DMS 273 (cell line): Measurements from ENCODE around the gene COL25A1.

Source experiments
- DNase-seq: peaks from one replicate; lab custom pipeline; 2025; ENCODE audit not compliant: unreplicated experiment; lab: John Stamatoyannopoulos, UW

COL25A1 gene

DNA sequence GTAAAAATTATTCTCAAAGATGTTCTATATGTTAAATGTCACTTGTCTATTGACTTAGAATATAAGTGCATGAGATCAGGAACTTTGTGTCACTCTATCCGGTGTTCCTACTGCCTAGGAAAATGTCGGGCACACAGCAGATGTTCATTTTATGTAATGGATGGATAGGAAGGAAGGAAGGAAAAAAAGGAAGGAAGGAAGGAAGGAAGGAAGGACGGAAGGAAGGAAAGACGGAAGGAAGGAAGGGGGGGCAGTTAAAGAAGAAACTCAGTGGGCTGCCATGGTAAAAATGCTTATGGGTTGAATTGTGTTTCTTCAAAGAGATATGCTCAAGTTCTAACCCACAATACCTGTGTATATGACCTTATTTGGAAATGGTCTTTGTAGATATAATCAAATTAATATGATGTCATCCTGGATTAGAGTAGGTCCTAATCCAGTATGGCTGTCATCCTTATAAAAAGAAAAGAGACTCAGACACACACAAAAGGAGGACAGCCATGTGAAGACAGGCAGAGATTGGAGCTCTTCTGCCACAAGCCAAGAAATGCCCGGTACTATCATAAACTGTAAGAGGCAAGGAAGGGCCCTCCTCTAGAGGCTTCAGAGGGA lies 86.3 kb downstream of the COL25A1 start:
- no peak for DNase-seq

DNA sequence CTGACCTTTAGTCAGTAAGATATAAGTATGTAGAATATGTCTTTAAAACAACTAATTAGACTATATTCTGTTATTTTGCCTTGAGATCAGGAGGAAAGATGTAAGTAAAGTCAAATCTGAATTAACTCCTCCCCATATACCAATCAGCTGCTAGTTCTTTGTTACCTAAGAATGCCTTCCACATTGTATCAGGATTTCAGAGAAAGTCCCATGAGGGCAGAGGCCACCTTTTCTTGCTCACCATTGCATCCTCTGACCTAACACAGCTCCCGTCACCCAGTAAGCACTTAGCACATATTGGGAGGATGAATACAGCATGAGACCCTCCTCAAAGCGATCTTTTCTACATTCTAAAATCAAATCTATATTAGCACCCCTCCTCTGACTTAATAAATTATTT lies 87.0 kb downstream of the COL25A1 start:
- no peak for DNase-seq

DNA sequence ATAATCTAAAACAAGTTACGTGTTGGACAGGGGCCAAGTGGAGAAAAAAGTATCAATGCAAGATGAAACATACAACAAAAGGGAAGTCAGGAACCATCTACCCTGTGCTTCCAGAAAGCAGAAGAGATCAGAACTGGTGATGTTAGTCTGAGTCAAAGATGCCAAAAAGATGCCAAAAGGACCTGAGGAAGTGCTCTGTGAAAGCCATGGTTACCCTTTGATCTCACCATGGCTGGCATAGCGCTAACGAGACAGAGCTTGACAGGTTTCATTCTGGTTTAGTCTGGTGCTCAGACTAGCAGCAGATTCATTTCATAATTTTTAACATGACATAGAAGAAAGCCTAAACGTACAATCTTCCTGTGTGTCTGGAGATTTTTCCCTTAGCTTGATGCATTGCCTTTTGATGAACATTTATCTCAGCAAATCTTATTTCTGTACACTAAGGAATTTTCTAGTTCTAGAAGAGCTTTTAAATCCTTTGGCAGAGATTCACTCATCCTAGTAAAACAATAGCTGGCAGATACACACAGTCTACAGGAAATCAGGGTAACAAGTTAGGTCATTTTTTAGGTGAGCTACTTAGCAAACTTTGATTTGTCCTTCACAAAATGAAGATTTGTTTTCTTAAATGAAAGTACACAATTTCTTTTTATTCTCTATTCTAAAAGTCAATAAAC lies 87.7 kb downstream of the COL25A1 start:
- no peak for DNase-seq

DNA sequence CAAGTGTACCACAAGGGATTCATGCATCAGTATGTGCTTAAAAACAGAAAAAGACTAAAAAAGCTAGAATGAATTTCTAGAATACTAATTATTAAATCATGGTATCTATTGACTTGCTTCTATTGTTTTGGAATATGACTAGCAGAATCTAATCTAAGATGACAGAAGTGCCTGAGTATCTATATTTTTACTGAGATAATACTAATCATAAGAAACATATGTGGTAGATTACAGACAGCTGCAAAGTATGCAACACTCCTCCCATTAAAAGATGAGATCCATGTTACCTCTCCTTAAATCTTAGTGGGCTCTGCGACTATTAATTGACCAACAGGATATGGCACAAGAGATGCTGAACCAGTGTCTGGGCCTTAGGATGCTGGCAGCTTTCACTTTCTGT lies 89.4 kb downstream of the COL25A1 start:
- DNase-seq, result no peak

DNA sequence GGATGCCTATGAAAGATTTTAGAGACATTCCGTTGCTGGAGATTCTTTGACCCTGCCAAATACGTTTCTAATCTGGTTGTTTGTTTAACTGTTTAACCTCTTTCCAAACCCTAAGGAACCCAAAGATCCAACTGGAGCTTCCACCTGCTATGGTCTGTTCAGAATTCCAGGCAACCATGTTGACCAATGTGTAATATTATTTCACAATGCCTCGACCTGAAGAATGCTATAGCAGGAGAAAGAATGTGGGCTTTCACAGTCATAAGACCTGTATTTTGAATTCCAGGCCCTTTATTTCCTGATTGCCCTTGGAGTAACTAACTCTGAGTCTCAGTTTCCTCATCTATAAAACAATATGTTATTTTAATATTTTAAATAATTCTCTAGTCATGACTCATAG lies 90.8 kb downstream of the COL25A1 start:
- no peak for DNase-seq

DNA sequence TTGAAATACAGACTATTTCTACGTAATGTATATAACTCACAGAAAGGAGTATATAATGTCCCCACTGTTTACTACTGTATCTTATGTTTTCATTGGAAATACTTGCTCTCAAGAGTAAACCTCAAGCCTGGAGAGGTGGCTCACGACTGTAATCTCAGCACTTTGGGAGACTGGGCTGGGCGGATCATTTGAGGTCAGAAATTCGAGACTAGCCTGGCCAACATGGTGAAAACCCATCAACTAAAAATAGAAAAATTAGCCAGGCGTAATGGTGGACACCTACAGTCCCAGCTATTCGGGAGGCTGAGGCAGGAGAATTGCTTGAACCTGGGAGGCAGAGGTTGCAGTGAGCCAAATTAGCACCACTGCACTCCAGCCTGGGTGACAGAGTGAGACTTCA lies 92.8 kb downstream of the COL25A1 start:
- DNase-seq, result no peak

DNA sequence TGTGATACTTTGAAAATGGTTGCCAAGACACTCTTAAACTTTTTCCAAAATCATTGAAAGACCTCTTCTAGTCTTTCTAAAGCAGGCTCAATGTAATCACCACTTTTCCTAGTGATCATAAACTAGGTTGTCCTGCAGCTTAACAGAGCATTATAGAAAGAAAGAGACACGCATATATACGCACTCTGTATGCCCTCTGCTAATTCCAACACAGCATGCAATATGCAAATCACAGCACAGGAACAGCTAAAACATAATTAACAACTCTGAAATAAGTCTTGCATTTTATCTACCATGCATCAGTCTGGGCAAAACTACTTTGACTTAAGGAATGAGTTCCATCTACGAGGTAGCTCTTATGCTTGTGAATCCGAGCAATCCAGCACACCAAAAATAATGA lies 94.6 kb downstream of the COL25A1 start:
- DNase-seq, result no peak

DNA sequence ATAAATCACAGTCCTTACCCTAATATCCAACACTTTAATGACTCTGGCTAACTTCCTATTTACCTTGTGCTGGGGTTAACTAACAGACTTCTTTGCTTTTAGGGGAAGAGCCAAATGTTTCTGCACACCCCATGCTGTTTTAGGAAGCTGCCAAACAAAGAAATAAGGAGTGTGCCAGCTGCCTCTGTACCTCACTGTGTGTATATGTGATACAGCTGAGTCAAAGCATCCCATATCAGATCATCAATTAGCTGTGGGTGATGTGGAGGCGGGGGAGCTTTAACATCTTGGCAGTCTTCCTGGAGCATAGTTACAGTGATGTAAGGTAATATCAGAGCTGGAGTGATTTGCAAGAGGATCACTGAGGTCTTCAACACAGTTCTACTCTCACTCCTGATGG lies 95.4 kb downstream of the COL25A1 start:
- peak; percentile 75 for DNase-seq

DNA sequence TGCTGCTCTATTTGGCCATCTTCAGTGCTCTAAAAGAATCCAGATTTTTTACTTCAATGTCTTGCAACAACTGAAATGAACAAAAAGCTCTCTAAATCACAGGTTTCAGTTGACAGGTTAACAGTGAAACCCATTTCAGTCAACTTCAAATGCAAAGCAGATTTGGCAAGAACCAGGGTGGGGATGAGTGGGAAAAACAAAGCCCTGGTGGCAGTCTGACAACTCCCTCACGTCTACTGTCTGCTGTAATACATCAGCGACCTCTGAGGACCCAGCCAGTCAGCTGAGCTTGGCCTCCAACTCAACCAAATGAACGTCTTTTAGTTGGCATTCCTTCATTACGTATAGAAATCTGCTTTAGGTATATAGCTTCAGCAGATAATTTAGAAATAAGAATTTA lies 95.8 kb downstream of the COL25A1 start:
- peak; percentile 19 for DNase-seq

DNA sequence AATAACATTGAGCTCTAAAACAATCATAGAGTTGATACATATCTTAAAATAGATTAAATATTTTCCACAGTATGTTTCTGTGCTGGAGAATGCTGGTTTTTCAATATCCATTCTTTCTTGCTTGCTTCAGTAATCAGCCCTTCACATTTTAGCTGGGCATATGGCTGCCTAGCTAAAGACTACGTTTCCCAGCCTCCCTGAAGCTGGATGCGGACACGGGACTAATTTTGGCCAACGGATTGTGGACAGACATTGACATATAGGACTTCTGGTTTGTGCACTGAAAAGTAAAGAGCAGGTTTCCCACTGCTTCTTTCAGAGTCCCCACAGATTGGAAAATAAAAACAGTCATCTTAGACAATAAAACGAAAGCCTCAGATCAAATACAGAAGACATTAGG lies 97.3 kb downstream of the COL25A1 start:
- peak; percentile 0 for DNase-seq

DNA sequence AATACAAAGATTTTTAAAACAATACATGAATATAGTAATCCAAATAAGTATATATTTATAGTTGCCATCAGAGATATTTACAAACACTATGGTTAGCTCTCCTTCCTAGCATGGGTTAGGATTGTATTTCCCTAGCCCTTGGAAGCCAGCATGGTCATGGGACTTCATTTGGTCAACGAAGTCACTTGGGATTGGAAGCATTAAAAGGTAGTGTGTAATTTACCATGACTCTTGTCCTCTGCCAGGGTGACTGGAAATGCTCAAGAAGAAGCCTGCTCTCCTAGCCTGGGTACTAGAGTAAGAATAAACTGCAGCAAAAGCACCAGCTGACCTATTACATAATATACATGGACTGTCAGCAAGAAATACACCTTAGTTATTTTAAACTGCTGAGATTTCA lies 102.9 kb downstream of the COL25A1 start:
- no peak for DNase-seq

DNA sequence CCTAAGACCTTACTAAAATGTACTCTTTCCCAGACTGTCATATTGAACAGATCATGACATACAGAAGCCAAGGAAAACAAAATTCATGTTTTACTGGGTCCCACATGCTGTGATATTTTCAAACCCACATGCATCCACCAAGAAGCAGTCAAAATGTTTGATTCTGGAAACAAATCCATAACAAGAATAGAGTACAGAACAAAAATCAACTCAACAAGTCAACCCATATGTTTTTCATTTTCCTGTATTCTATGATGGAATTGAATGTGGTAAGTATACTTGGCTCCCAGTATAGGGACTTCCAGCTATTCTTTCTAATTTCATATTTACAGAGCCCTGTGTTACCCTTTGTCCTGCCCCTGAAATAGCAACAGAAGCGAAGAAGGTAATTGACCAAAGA lies 106.8 kb downstream of the COL25A1 start:
- DNase-seq, result no peak

DNA sequence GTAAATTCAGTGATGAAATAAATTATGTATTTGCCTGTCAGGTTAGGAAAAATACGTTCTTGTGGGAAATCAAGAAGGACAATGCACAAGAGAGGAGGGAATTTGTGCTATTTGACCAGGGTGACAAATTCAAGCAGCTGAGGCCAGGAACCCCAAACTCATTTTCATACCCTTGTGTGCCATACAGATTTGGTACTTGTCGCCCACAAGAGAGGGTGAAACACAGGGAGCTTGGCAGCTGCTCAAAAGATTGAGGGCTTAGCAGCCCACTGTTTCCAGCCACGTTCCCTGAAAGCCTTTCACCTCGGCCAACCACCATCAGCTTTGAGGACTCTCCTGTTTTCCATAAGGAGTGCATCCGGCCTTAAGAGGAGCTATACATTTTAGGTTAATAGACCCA lies 111.2 kb downstream of the COL25A1 start:
- no peak for DNase-seq

DNA sequence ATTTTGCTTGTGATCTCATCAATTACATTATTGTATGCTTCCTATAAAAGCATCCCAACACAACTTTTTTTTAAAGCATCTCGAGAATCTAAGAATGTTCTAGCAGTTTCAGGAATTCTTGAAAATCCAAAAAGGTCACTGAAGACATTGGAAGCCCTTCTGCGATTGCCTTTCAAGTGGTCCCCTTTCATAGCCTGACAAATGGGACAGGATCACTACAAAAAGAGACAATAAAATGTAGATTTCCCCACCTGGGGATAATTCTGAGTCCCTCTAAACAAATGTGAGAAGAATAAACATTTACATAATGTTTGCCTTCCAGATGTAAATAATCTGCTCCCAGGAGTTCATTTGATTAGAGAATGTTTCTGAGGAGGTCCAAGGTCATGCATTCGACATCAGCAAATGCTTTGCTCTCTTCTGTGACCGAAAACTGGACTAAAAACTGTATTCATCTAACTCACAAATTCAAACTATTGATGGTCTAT lies 116.0 kb downstream of the COL25A1 start:
- DNase-seq, result no peak

DNA sequence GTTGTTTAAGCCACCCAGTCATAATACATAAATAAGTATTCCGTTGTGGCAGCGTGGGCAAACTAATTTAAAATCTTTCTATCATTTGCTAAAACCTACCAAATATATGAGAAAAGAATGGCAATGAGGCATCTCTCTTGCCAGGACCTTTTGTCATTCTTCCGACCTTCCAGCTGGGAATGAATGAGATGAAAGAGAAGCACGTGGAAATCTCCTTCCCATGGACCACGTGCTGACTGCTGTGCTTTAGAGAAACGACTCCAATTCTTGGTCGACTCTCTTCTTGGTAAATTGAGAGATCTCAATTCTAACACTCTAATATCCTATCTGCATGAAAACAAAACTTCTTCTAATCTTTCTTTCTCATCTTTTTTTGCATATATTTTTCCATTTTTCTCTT lies 116.5 kb downstream of the COL25A1 start:
- DNase-seq, result no peak

DNA sequence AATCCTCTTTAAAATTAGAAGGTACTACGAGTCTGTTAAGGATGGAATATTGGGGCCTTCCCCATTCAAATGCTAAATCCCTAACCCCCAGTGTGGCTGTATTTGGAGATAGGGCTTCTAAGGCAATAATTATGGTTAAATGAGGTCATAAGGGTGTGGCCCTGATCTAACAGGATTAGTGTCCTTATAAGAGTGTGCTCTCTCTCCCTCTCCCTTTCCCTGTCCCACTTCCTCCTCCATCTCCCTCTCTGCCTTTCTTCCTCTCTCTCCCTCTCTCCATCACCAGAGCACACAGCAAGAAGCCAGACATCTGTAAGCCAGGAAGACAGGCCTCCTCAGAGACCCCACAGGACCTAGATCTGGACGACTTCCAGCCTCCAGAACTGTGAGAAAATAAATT lies 116.9 kb downstream of the COL25A1 start:
- DNase-seq, result no peak

DNA sequence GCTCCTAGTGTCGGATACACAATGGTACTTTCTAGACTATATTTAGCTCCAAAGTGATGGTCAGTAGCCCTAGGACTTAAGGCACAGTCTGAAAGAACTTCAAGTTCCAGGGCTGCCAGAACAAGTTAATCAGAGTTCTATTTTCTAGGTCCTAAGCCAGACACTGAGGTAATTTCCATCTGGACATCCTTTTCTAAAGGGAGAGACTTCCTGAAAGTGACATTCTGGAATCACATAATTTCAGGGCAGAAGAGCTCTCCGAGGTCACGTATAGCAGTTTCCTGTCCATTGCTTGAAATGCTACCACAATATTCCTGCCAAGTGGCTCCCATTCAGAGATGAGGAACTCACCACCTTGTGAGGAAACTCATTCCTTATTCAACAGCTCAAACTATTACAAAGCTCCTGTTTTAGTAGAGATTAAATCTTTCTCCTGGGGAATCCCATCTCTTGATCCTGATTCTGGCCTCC lies 117.9 kb downstream of the COL25A1 start:
- DNase-seq, result no peak

DNA sequence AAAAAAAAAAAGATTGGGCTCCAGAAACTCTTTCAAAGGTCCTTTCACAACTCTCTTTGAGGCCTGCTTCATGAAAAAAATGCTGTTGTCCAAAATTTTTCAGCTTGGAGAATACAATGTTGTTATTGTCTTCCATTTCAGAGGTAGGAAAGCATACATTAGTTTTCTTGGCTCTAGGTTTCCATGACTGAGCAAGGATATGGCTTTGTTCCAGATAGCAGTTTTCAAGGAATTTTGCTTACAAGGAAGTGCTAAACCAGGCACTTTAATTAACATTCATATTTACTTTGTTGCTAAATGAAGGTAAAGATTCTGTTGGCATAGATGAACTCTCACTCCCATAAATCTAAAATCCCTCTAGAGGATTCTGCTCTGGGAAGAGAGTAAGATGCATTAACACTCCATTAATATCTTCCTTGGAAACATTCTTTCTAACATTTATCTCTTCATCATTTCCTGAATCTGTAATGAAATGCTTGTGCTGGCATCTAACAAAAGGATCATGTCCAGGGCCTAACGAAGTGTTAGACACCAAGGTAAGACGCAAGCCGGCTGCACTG lies 118.4 kb downstream of the COL25A1 start:
- DNase-seq, result no peak

DNA sequence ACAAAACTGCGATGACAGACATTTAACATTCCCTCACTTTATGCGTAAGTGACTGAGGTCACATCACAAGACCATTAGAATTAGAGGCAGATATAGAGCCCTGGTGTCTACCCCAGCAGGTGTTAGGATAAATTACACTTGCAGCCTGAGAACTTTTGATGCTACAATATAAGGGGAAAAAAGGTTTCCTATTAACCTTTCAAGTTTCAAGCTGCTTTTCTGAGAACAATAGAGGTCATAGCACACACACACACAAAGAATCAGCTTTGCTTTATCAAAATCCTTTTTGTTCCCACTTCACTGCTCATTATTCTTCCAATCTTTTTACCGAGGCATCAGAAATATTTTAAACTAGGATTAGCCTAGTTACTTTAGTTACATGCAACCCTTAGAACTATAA lies 119.8 kb downstream of the COL25A1 start:
- DNase-seq, result no peak

DNA sequence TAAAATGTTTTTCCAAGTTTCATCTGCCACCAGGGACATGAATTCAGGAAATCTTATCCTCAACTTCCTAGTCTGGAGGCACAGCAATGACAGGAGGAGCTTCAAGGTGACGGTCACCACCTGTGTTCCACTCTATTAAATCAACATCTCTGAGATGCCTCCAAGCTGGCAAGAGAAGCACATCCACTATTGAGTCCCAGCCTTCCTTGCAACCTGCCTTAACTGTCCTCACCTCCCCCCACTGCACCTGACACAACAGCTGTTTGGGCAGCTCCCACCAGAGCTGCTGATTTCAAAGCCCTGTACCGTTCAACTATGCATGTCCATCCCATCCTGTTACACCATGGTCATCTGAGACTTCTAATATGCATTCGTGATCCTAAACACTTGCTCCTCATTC lies 123.4 kb downstream of the COL25A1 start:
- DNase-seq, result no peak

DNA sequence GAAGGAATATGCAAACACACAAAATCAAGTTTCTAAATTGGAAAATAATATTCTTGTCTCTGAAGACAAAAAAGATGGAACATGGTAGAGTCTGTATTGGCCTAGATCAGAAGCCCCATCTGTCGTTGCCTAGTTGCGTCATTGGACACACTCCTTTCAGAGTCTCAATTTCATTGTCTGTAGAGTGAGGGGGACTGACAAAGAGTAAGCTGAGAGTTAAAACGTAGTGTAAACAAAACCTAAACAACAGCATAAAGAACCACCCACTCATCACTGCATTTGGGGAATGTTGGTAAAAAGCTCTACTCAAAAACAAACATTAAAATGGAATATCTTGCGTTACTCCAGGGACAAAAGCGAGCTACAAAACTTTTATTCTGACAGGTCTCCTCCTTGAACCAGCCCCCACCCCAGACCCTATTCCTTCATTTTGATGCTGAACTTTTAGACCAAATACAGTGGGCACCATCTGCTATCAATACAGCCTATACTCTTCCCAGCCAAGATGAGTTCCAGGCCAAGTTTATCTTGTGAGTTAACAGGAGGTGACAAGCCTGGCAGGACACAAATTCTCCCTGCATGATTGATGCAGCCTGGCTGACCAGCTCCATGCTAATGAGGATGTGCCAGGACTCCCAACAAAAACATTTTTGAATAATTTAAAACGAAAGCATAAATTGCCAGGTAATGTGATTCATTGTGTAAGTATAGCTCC lies 125.2 kb downstream of the COL25A1 start:
- DNase-seq, result no peak
